NT2/D1 (cell line): ENCODE data around the gene IMMP2L.

Experiments used
- SUZ12 ChIP-seq: IDR thresholded peaks from 2 replicates; pipeline ENCODE4 v1.6.1; 2011; ENCODE audit not compliant: insufficient read length, insufficient read depth; ENCODE audit errors: extremely low read depth
- ZNF274 ChIP-seq: IDR thresholded peaks from 2 replicates; pipeline ENCODE4 v1.6.1; 2011; ENCODE audit warnings: mild to moderate bottlenecking, low read depth, low read length

DNA sequence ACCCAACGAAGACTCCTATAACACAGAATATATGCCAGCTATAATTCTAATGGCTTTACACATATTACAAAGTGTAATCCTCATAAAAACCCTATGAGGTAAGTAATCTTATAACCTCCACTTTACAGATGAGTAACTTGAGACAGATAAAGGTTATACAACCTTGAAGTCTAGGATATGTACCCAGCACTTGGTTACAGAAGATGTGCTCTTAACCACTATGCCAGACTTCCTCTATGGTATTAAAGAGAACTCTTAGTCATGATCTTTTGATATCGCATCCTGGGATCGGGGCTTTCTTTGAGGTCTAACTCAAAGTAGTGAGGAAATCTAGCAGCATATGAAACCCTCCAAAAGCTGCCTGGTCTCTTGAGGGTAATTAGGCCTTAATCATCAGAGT, 790.6 kb downstream of the IMMP2L start:
- TF ChIP-seq SUZ12 (no peak), ZNF274 (no peak)
